Measurements from ENCODE around the gene UFM1. TPM values are rescaled to one million over a fixed set of nuclear protein-coding genes. Genes with fewer than 3 reads are reported as not detected.

UFM1 gene
- total and polyA plus RNA-seq, 4 donors: 68.9 to 140 (median 89.0) TPM

DNA sequence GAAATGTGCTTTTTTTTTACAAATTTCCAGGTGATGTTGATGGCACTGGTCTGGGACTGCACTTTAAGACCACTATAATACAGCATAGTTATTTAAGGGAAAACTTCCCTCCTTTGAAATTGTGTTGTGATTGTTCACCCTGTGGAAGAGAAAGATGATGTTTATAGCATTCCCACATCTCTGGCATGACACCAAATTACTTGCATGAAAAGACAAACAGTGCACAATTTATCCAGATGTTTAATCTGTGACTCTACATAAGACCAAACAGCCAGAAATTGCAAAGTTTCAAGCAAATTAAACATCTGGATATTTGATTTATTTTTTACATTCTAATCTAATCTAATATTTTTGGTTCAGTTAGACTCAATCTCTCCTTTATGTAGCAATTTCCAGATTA is 51.6 kb downstream of the UFM1 start:
- Histone ChIP-seq H3K9me3 (ENCODE audit: control insufficient read depth, insufficient read depth, low read length) (peaks cover 2% of the 10 kb centered on the region), H3K4me1 (ENCODE audit: control insufficient read depth, insufficient read depth, low read length) (no peaks in the 10 kb centered on the region), H3K27me3 (ENCODE audit: control insufficient read depth, insufficient read depth, low read length) (no peaks in the 10 kb centered on the region), H3K4me3 (ENCODE audit: low read depth, low read length) (no peak overlapping the region), H3K27ac (ENCODE audit: low read depth, low read length) (no peak overlapping the region), H3K36me3 (ENCODE audit: control insufficient read depth, insufficient read depth, low read length) (no peaks in the 10 kb centered on the region)
- peak in 1 of 6 donors; percentile 12 for DNase-seq (ENCODE audit: low read depth in 4 of 6, low spot score in 6 of 6)

DNA sequence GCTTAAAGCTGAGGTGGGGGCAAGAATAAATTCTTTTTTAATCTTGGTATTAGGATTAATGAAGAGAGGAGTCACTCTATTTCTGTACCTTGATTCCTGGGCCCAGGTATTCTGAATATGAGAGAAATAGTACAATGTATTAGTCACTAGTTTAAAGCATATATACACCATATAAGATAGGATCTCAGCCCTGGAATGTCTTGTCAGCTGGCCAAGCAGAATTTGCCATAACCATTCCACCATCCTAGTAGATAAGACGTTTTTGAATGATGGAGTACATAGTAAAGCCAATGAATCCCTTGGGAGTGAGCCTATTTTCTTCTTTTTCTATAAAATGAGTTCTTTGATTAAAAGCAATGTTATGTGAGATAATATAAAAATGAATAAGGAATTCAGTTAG is 55.6 kb downstream of the UFM1 start:
- no CpG with 5 or more reads among the region's 1 CpG for WGBS (ENCODE audit: insufficient coverage)
- DNase-seq (ENCODE audit: low read depth in 4 of 6, low spot score in 6 of 6): no peak
- Histone ChIP-seq H3K27ac (ENCODE audit: low read depth, low read length) (no peak overlapping the region), H3K27me3 (ENCODE audit: control insufficient read depth, insufficient read depth, low read length) (no peaks in the 10 kb centered on the region), H3K4me1 (ENCODE audit: control insufficient read depth, insufficient read depth, low read length) (no peaks in the 10 kb centered on the region), H3K9me3 (ENCODE audit: control insufficient read depth, insufficient read depth, low read length) (peaks cover 2% of the 10 kb centered on the region), H3K36me3 (ENCODE audit: control insufficient read depth, insufficient read depth, low read length) (no peaks in the 10 kb centered on the region), H3K4me3 (ENCODE audit: low read depth, low read length) (no peak overlapping the region)

DNA sequence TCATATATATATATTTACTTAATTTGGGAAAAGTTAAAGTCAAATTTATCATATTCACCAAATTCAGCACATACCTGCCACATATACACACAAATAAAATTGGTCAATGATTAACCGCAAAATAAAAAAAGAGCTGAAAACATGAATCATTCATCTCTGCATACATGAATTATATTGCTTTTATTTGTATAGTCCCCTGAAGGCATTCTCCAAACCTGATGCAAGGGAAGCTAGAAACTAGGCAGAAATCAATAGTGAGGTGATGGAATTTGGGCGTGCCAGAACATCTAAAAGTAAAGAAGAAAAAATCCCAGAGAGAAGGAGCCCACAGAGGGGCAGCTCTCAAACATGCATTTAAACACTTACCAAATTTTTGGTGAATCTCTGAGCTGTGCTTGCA is 60.1 kb downstream of the UFM1 start:
- Histone ChIP-seq H3K9me3 (ENCODE audit: control insufficient read depth, insufficient read depth, low read length) (no peaks in the 10 kb centered on the region), H3K27me3 (ENCODE audit: control insufficient read depth, insufficient read depth, low read length) (no peaks in the 10 kb centered on the region), H3K4me1 (ENCODE audit: control insufficient read depth, insufficient read depth, low read length) (no peaks in the 10 kb centered on the region), H3K36me3 (ENCODE audit: control insufficient read depth, insufficient read depth, low read length) (no peaks in the 10 kb centered on the region), H3K27ac (ENCODE audit: low read depth, low read length) (no peak overlapping the region), H3K4me3 (ENCODE audit: low read depth, low read length) (no peak overlapping the region)
- DNase-seq (ENCODE audit: low read depth in 4 of 6, low spot score in 6 of 6): no peak
- WGBS (ENCODE audit: insufficient coverage): 100% methylated on average over 1 of the region's 2 CpGs

DNA sequence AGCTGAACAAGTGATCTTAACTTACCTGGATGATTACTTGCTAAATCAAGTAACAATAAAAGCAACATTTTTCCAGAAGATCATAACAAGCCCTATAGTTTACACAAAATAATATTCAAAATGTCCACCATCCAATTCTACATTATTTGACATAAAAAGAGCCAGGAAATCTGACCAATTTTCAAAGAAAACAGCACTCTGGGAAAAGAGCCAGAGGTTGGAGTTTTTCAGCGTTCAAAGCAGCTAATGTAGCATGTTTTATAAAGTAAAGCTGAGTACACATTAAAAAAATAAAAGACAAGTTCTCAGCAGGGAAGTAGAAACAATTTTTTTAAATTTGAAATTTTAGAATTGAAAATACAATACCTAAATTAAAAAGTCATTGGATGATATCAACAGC is 62.6 kb downstream of the UFM1 start:
- H3K27ac ChIP-seq (ENCODE audit: low read depth, low read length): no peak overlapping the region
- H3K4me1 ChIP-seq (ENCODE audit: control insufficient read depth, insufficient read depth, low read length): no peaks in the 10 kb centered on the region
- H3K4me3 ChIP-seq (ENCODE audit: low read depth, low read length): no peak overlapping the region
- no peaks in the 10 kb centered on the region for H3K9me3 ChIP-seq (ENCODE audit: control insufficient read depth, insufficient read depth, low read length)
- no peaks in the 10 kb centered on the region for H3K27me3 ChIP-seq (ENCODE audit: control insufficient read depth, insufficient read depth, low read length)
- no peaks in the 10 kb centered on the region for H3K36me3 ChIP-seq (ENCODE audit: control insufficient read depth, insufficient read depth, low read length)
- peak in 1 of 6 donors; percentile 18 for DNase-seq (ENCODE audit: low read depth in 4 of 6, low spot score in 6 of 6)
- no CpG with 5 or more reads among the region's 1 CpG for WGBS (ENCODE audit: insufficient coverage)
